Glutamatergic neuron (in vitro differentiated cells): ENCODE data around the gene RPS6KA5. TPM values are rescaled to one million over a fixed set of nuclear protein-coding genes. Genes with fewer than 3 reads are reported as not detected.

ENCODE experiments used
- DNase-seq: peaks from one replicate; pipeline ENCODE4 v3.0.0; 2022
- H3K27ac Mint-ChIP-seq: one replicate; pipeline ENCODE4 v1.8.0; 2020; ENCODE audit warnings: mild to moderate bottlenecking, mixed read lengths, inconsistent platforms; ENCODE audit not compliant: unreplicated experiment
- H3K27me3 Mint-ChIP-seq: one replicate; pipeline ENCODE4 v1.8.0; 2020; ENCODE audit warnings: mild to moderate bottlenecking, moderate library complexity, mixed read lengths, inconsistent platforms; ENCODE audit not compliant: unreplicated experiment
- H3K36me3 Mint-ChIP-seq: one replicate; pipeline ENCODE4 v1.8.0; 2020; ENCODE audit warnings: mild to moderate bottlenecking, mixed read lengths, inconsistent platforms; ENCODE audit not compliant: unreplicated experiment
- H3K4me1 Mint-ChIP-seq: one replicate; pipeline ENCODE4 v1.8.0; 2020; ENCODE audit warnings: mild to moderate bottlenecking, low read depth, mixed read lengths, inconsistent platforms; ENCODE audit not compliant: unreplicated experiment
- H3K4me3 Mint-ChIP-seq: one replicate; pipeline ENCODE4 v1.8.0; 2020; ENCODE audit warnings: mild to moderate bottlenecking, mixed read lengths, inconsistent platforms; ENCODE audit not compliant: unreplicated experiment
- H3K9me3 Mint-ChIP-seq: one replicate; pipeline ENCODE4 v1.8.0; 2020; ENCODE audit warnings: mild to moderate bottlenecking, moderate library complexity, mixed read lengths, inconsistent platforms; ENCODE audit not compliant: unreplicated experiment
- total RNA-seq: library from RNA; stranded (reverse); fragmentation: NEBNext Ultra II Directional; extraction: Animal tissue kit (Norgen Biotek cat#: 25700); gene quantifications from one replicate; pipeline ENCODE4 v1.2.1, GENCODE V29; 2021; ENCODE audit not compliant: unreplicated experiment
- TF ChIP-seq, protein P1 (sequence below): fragments of 200-600 bp; sonication (generic); IDR thresholded peaks from one replicate; pipeline ENCODE4 v1.5.0; 2021; ENCODE audit not compliant: partially characterized antibody, unreplicated experiment

Gene RPS6KA5
- total RNA-seq, 1 donor from 2014 or later: 3.8 TPM

GRCh38 chr14:91061056-91061887 is 831 bp upstream of the RPS6KA5 start:
- Mint-ChIP-seq H3K36me3 (no peaks in the 10 kb centered on the region), H3K27me3 (peaks cover 2% of the 10 kb centered on the region), H3K27ac (no peak overlapping the region), H3K9me3 (no peaks in the 10 kb centered on the region), H3K4me3 (no peak overlapping the region), H3K4me1 (no peaks in the 10 kb centered on the region)
- TF ChIP-seq, protein P1, sequence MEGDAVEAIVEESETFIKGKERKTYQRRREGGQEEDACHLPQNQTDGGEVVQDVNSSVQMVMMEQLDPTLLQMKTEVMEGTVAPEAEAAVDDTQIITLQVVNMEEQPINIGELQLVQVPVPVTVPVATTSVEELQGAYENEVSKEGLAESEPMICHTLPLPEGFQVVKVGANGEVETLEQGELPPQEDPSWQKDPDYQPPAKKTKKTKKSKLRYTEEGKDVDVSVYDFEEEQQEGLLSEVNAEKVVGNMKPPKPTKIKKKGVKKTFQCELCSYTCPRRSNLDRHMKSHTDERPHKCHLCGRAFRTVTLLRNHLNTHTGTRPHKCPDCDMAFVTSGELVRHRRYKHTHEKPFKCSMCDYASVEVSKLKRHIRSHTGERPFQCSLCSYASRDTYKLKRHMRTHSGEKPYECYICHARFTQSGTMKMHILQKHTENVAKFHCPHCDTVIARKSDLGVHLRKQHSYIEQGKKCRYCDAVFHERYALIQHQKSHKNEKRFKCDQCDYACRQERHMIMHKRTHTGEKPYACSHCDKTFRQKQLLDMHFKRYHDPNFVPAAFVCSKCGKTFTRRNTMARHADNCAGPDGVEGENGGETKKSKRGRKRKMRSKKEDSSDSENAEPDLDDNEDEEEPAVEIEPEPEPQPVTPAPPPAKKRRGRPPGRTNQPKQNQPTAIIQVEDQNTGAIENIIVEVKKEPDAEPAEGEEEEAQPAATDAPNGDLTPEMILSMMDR: no peak
- no peak for DNase-seq

DNA sequence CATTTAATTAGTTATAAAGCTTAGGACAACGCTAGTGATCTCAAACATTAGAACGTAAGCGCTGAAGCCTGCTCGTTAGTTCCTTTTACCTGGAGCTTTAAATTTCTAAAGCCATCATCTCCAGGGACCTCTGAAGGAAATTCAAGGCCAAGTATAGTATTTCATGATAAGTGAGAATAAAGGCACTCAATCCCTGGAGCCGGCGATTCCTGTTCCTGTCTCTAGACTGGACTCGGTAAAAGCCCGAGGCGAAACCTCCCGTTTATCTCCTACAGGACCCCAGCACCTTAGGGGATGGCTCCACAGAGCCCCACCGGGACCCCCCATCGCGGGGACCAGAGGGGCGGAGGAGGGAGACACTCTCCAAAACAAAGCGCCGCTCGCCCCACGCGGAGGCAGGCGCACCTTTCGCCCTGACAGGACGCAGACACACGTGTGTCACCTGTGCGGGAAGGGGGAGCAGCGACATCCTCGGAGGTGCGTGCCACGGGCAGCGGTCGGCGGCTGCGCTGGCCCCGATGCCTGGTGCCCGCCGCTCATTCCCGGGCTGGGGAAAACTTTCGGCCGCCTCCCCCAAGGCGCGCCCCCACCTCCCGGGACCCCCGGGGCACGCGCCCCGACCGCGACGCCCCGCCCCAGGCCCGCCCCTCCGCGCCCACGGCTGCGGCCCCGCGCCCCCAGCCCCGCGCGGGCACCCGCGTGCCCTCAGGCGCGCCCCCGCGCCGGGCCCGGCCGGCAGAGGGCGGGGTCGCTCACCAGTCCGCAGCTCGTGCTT is 678 bp downstream of the RPS6KA5 start:
- Mint-ChIP-seq H3K27me3 (peaks cover 2% of the 10 kb centered on the region), H3K27ac (no peak overlapping the region), H3K9me3 (no peaks in the 10 kb centered on the region), H3K36me3 (no peaks in the 10 kb centered on the region), H3K4me1 (no peaks in the 10 kb centered on the region), H3K4me3 (peak overlapping the region; percentile 75)
- TF ChIP-seq, protein P1: no peak
- DNase-seq: no peak

- TF ChIP-seq, protein P1: no peak
- no peak overlapping the region for H3K4me3 Mint-ChIP-seq
- H3K36me3 Mint-ChIP-seq: no peaks in the 10 kb centered on the region
- no peak for DNase-seq
- H3K27ac Mint-ChIP-seq: no peak overlapping the region
- no peaks in the 10 kb centered on the region for H3K4me1 Mint-ChIP-seq
- no peaks in the 10 kb centered on the region for H3K27me3 Mint-ChIP-seq
- no peaks in the 10 kb centered on the region for H3K9me3 Mint-ChIP-seq
These were observed 2.3 kb downstream of the RPS6KA5 start for GRCh38 chr14:91058042-91058581.

DNA sequence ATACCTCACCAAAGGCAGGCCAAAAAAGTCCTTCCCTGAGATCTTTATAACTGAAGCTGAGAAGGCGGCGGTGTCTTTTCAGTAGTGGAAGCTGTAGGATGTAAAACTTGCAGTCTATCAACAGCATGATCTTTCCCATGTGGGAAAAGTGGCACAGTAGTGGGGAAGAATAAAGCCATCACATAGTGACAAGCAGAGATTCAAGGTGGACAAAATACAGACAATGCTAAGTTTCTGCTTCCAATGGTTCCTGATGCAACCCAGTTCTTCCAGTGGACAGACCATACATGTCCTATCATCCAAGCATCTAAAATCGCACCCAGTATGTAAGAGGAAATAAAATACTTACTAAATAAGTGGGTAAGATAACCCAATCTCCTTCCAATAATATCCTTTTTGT is 4.1 kb downstream of the RPS6KA5 start:
- DNase-seq: no peak
- Mint-ChIP-seq H3K4me1 (no peaks in the 10 kb centered on the region), H3K36me3 (no peaks in the 10 kb centered on the region), H3K9me3 (no peaks in the 10 kb centered on the region), H3K27me3 (no peaks in the 10 kb centered on the region), H3K27ac (no peak overlapping the region), H3K4me3 (no peak overlapping the region)
- TF ChIP-seq, protein P1: no peak
